Endothelial cell of umbilical vein (primary cell): ENCODE measurements around the gene AARS2. TPM values are rescaled to one million over a fixed set of nuclear protein-coding genes. Genes with fewer than 3 reads are reported as not detected.
A peak's percentile ranks its signal among the peaks of the same experiment; 100 is the strongest.

Experiments
- BruUV-seq: library from RNA; stranded (reverse); fragments of 400-500 nt; replicated peaks from 2 replicates; lab custom pipeline; 2021; lab: Mats Ljungman, UMichigan
- CTCF ChIA-PET: fragments of 300-600, 350-600 bp; sonication (Branson Sonifier 250); formaldehyde crosslinking; loops from one replicate; lab custom pipeline; 2021; ENCODE audit warnings: antibody characterized with exemption, inconsistent platforms; lab: Charles Lee
- POLR2A ChIA-PET: fragments of 300-600, 350-600 bp; sonication (Branson Sonifier 250); formaldehyde crosslinking; loops from one replicate; lab custom pipeline; 2021; ENCODE audit warnings: antibody characterized with exemption, inconsistent platforms; lab: Charles Lee
- DNase-seq: peaks from one replicate; pipeline ENCODE4 v3.0.0-alpha.2; 2011; ENCODE audit warnings: low read depth, low spot score
- FAIRE-seq: peaks from 2 replicates; lab custom pipeline; 2011; peaks lifted over from hg19 to GRCh38; lab: Jason Lieb, UNC
- H2AFZ ChIP-seq: 2 replicates; pipeline ENCODE4 v1.6.0; 2012; ENCODE audit warnings: low read depth, low read length, control low read depth, inconsistent platforms
- H3K27ac ChIP-seq: 2 replicates; pipeline ENCODE4 v1.5.1; 2011; ENCODE audit warnings: low read depth, mild to moderate bottlenecking, control low read depth, low read length, moderate library complexity; ENCODE audit not compliant: insufficient read depth
- H3K27me3 ChIP-seq, 2 experiments: 2 replicates each; pipeline versions ENCODE4 v1.6.0 to v1.6.1; 2011; ENCODE audit warnings: low read length in 2 of 2, mixed read lengths in 1 of 2; ENCODE audit not compliant: control insufficient read depth in 2 of 2, insufficient read depth in 2 of 2
- H3K36me3 ChIP-seq, 2 experiments: 2 replicates in 1 of 2; 3 replicates in 1 of 2; pipeline ENCODE4 v1.5.1; 2011; ENCODE audit warnings: low read length in 2 of 2, mild to moderate bottlenecking in 1 of 2, moderate library complexity in 1 of 2; ENCODE audit not compliant: control insufficient read depth in 2 of 2, insufficient read depth in 2 of 2; ENCODE audit errors: extremely low read depth in 1 of 2
- H3K4me1 ChIP-seq: 3 replicates; pipeline ENCODE4 v1.5.1; 2011; ENCODE audit warnings: mild to moderate bottlenecking, low read length; ENCODE audit not compliant: control insufficient read depth, insufficient read depth; ENCODE audit errors: extremely low read depth
- H3K4me2 ChIP-seq: 2 replicates; pipeline ENCODE4 v1.6.1; 2011; ENCODE audit warnings: low read length, control low read depth, mixed read lengths; ENCODE audit not compliant: insufficient read depth
- H3K4me3 ChIP-seq, 3 experiments: fragments of 200-600 bp in 1 of 3; sonication (generic), shearing (Covaris generic) in 1 of 3; replicated peaks in 1 of 3; 2 replicates each; pipeline ENCODE4 v1.5.1; 2011 to 2016; ENCODE audit warnings: control low read depth in 3 of 3, low read length in 3 of 3, mild to moderate bottlenecking in 2 of 3, inconsistent platforms in 1 of 3, low read depth in 1 of 3, moderate library complexity in 1 of 3; ENCODE audit not compliant: insufficient read depth in 1 of 3
- H3K79me2 ChIP-seq: 2 replicates; pipeline ENCODE4 v1.6.0; 2012; ENCODE audit warnings: low read length, inconsistent platforms; ENCODE audit not compliant: control insufficient read depth, insufficient read depth
- H3K9ac ChIP-seq: replicated peaks from 2 replicates; pipeline ENCODE3; 2011; ENCODE audit warnings: low read length, control low read depth; ENCODE audit not compliant: insufficient read depth; ENCODE audit errors: extremely low read depth
- H3K9me1 ChIP-seq: replicated peaks from 3 replicates; pipeline ENCODE4 v1.6.0; 2011; ENCODE audit warnings: mild to moderate bottlenecking, low read length; ENCODE audit not compliant: control insufficient read depth, insufficient read depth; ENCODE audit errors: extremely low read depth
- H3K9me3 ChIP-seq: replicated peaks from 2 replicates; pipeline ENCODE4 v1.5.1; 2012; ENCODE audit warnings: low read length, inconsistent platforms; ENCODE audit not compliant: control insufficient read depth, insufficient read depth
- H4K20me1 ChIP-seq: replicated peaks from 2 replicates; pipeline ENCODE3; 2011; ENCODE audit warnings: mild to moderate bottlenecking, low read length; ENCODE audit not compliant: control insufficient read depth, insufficient read depth; ENCODE audit errors: extremely low read depth
- EZH2 ChIP-seq: IDR thresholded peaks from 2 replicates; pipeline ENCODE4 v1.6.1; 2012; ENCODE audit warnings: borderline replicate concordance, low read depth, mild to moderate bottlenecking, moderate library complexity, low read length, inconsistent platforms; ENCODE audit not compliant: severe bottlenecking
- FOS ChIP-seq: IDR thresholded peaks from 2 replicates; pipeline ENCODE4 v1.6.1; 2011; ENCODE audit warnings: mild to moderate bottlenecking, low read length, moderate library complexity, borderline replicate concordance; ENCODE audit not compliant: insufficient read depth
- GATA2 ChIP-seq: IDR thresholded peaks from 2 replicates; pipeline ENCODE4 v1.7.0; 2011; ENCODE audit warnings: low read depth, mild to moderate bottlenecking, moderate library complexity, mixed read lengths, low read length; ENCODE audit not compliant: insufficient read length, insufficient read depth
- JUN ChIP-seq: IDR thresholded peaks from 2 replicates; pipeline ENCODE4 v1.6.1; 2011; ENCODE audit warnings: borderline replicate concordance, low read depth; ENCODE audit not compliant: insufficient read length, insufficient read depth
- MYC ChIP-seq: IDR thresholded peaks from one replicate; pipeline ENCODE4 v1.6.1; 2011; ENCODE audit warnings: mild to moderate bottlenecking, low read depth, low read length
- POLR2A ChIP-seq: IDR thresholded peaks from 2 replicates; pipeline ENCODE4 v1.6.1; 2012; ENCODE audit warnings: low read depth, mild to moderate bottlenecking, control low read depth, low read length
- POLR2AphosphoS5 ChIP-seq: IDR thresholded peaks from 2 replicates; pipeline ENCODE4 v1.6.1; 2012; ENCODE audit warnings: low read depth, mild to moderate bottlenecking, control low read depth, low read length, moderate library complexity; ENCODE audit not compliant: insufficient read depth
- dilution Hi-C: fragments of 300-500 bp; cut with MboI; formaldehyde crosslinking; loops from one replicate; pipeline ENCODE4 v1.15.0; 2019; ENCODE audit warnings: low sequenced_read_pairs; ENCODE audit not compliant: extremely low pct_ligation_motif_present
- intact Hi-C: fragments of 100-400 bp; cut with micrococcal nuclease; formaldehyde crosslinking; loops from one replicate; pipeline ENCODE4 v1.10.0; 2022
- polyA plus RNA-seq, 4 experiments: library from polyadenylated mRNA; depleted of rRNA in 3 of 4; stranded (reverse) in 3 of 4; unstranded in 1 of 4; fragments of >200 nt; gene quantifications; 2 replicates each; pipeline versions ENCODE4 v1.2.1 to v1.2.3, GENCODE V29; 2011 to 2012; ENCODE audit warnings: missing spikeins in 1 of 4
- total RNA-seq: library from RNA; stranded (reverse); gene quantifications from 2 replicates; pipeline ENCODE4 v1.2.3, GENCODE V29; 2021
- TF ChIP-seq, protein P1 (sequence below), 2 donors: IDR thresholded peaks; 1 replicate in 1 of 2; 2 replicates in 1 of 2; pipeline ENCODE4 v1.5.1; 2011; ENCODE audit warnings: low read length in 2 of 2, mild to moderate bottlenecking in 2 of 2, moderate library complexity in 2 of 2, control low read depth in 1 of 2, inconsistent platforms in 1 of 2, low read depth in 1 of 2; ENCODE audit not compliant: insufficient read depth in 1 of 2; ENCODE audit errors: extremely low read depth in 1 of 2
- TF ChIP-seq, protein P2 (sequence below): IDR thresholded peaks from 2 replicates; pipeline ENCODE4 v1.6.1; 2011; ENCODE audit not compliant: insufficient read depth, insufficient read length

The AARS2 gene
- total and polyA plus RNA-seq, 2 donors (not counting 3 experiments of a cell fraction or from before 2014, with no cell fraction given): 8.3 to 17.9 TPM

DNA sequence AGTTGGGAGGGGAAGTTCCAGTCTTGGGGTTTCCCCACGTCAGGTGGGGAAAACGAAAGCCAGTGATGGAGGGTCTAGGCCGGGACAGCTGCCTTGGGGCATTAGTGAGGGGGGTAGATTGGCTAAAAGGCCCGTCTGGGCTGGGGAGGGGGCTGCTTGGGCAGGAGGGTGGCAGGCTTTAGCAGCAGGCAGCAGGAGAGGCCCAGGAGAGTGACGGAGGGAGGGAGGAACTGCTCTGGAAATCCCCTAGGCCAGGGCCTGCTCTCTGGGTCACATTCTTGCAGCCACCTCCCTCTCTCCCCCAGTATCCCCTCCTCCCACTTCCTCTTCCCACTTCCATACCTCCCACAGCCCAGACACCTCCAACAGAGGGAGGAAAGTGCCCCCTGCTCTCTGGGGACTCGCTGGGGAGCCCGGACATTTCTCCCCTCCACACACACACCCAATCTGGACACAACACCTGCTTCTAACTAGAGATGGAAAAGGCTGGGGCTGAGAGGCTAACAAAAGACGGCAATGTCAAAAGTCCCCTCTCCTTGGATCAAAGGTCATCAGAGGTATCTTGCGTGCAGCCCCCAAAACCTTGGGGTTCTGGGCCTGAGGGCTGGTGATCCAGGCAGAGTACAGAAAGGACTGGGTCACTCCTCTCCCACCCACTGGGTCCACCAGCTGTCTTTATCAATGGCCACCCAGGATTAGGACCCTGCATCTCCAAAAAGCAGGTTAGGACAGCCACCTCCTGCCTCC lies 49.6 kb downstream of the AARS2 start:
- H3K9me3 ChIP-seq: no peaks in the 10 kb centered on the region
- H3K79me2 ChIP-seq: peaks cover 26% of the 10 kb centered on the region
- DNase-seq: peak; percentile 40
- TF ChIP-seq, protein P1, sequence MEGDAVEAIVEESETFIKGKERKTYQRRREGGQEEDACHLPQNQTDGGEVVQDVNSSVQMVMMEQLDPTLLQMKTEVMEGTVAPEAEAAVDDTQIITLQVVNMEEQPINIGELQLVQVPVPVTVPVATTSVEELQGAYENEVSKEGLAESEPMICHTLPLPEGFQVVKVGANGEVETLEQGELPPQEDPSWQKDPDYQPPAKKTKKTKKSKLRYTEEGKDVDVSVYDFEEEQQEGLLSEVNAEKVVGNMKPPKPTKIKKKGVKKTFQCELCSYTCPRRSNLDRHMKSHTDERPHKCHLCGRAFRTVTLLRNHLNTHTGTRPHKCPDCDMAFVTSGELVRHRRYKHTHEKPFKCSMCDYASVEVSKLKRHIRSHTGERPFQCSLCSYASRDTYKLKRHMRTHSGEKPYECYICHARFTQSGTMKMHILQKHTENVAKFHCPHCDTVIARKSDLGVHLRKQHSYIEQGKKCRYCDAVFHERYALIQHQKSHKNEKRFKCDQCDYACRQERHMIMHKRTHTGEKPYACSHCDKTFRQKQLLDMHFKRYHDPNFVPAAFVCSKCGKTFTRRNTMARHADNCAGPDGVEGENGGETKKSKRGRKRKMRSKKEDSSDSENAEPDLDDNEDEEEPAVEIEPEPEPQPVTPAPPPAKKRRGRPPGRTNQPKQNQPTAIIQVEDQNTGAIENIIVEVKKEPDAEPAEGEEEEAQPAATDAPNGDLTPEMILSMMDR (IDR thresholded peaks at IDR 0.05; ENCODE audit: extremely low read depth in 1 of 2, insufficient read depth in 1 of 2, low read depth in 1 of 2, low read length in 2 of 2): no peak
- TF ChIP-seq GATA2: no peak
- TF ChIP-seq FOS: no peak
- TF ChIP-seq POLR2A: no peak
- TF ChIP-seq, protein P2, sequence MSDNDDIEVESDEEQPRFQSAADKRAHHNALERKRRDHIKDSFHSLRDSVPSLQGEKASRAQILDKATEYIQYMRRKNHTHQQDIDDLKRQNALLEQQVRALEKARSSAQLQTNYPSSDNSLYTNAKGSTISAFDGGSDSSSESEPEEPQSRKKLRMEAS: no peak
- no peak for TF ChIP-seq EZH2
- peak; percentile 23 for TF ChIP-seq MYC
- TF ChIP-seq POLR2AphosphoS5: peak; percentile 21
- no peak for TF ChIP-seq JUN
- POLR2A ChIA-PET: interaction anchor here (0.6 to 1.5 kb wide), 2 partner anchors 17 to 85 kb away, joined by 3 to 5 read pairs; partner anchors contain the start of gene HSP90AB1
- H3K9me1 ChIP-seq: no peaks in the 10 kb centered on the region
- peaks cover 3 to 19% of the 10 kb centered on the region in 2 experiments for H3K36me3 ChIP-seq
- CTCF ChIA-PET: interaction anchor here (1.1 to 1.6 kb wide), 4 partner anchors 9 to 41 kb away, joined by 3 to 5 read pairs (median 4); partner anchors contain the start of gene HSP90AB1
- peaks cover 2 to 3% of the 10 kb centered on the region in 2 experiments for H3K27me3 ChIP-seq
- dilution Hi-C loops (no loop called here), intact Hi-C loops (loop anchor here (2.0 kb wide), 1 partner anchor 123 kb away; the partner anchor contains the start of gene CDC5L)
- no peaks in the 10 kb centered on the region for H4K20me1 ChIP-seq
- no peak overlapping the region for H2AFZ ChIP-seq
- BruUV-seq: TSS peak; percentile 33
- H3K27ac ChIP-seq: peak overlapping the region; percentile 76
- peak overlapping the region; percentile 68 for H3K9ac ChIP-seq
- H3K4me2 ChIP-seq: peak overlapping the region; percentile 88
- H3K4me3 ChIP-seq: peak overlapping the region; percentile 37 to 78 (median 63)
- H3K4me1 ChIP-seq: peaks cover 28% of the 10 kb centered on the region
- FAIRE-seq: peak; percentile 89
